Muscle layer of colon (tissue), 2 donors: Measurements from ENCODE around the gene DCHS1.

ENCODE experiments used
- H3K27ac ChIP-seq: one replicate; pipeline ENCODE4 v1.7.0; 2013; ENCODE audit warnings: low read depth, mild to moderate bottlenecking, low read length, moderate library complexity
- H3K27me3 ChIP-seq, 2 donors: one replicate each; pipeline ENCODE4 v1.7.0; 2013; ENCODE audit warnings: low read length in 2 of 2, mild to moderate bottlenecking in 2 of 2; ENCODE audit not compliant: insufficient read depth in 2 of 2, control insufficient read depth in 1 of 2
- H3K36me3 ChIP-seq: one replicate; pipeline ENCODE4 v1.7.0; 2013; ENCODE audit warnings: mild to moderate bottlenecking, low read length; ENCODE audit not compliant: insufficient read depth
- H3K4me1 ChIP-seq: one replicate; pipeline ENCODE4 v1.7.0; 2013; ENCODE audit warnings: mild to moderate bottlenecking, low read length; ENCODE audit not compliant: insufficient read depth
- H3K4me3 ChIP-seq, 2 donors: one replicate each; pipeline ENCODE4 v1.7.0; 2013; ENCODE audit warnings: low read length in 2 of 2, low read depth in 1 of 2, mild to moderate bottlenecking in 1 of 2, moderate library complexity in 1 of 2
- H3K9ac ChIP-seq: one replicate; pipeline ENCODE4 v1.7.0; 2013; ENCODE audit warnings: low read length
- H3K9me3 ChIP-seq: one replicate; pipeline ENCODE4 v1.7.0; 2013; ENCODE audit warnings: mild to moderate bottlenecking, low read length
- donor health status: abdominal sarcoma.
- donor health status: Adenocarcinoma of cecum.

The DCHS1 gene

DNA sequence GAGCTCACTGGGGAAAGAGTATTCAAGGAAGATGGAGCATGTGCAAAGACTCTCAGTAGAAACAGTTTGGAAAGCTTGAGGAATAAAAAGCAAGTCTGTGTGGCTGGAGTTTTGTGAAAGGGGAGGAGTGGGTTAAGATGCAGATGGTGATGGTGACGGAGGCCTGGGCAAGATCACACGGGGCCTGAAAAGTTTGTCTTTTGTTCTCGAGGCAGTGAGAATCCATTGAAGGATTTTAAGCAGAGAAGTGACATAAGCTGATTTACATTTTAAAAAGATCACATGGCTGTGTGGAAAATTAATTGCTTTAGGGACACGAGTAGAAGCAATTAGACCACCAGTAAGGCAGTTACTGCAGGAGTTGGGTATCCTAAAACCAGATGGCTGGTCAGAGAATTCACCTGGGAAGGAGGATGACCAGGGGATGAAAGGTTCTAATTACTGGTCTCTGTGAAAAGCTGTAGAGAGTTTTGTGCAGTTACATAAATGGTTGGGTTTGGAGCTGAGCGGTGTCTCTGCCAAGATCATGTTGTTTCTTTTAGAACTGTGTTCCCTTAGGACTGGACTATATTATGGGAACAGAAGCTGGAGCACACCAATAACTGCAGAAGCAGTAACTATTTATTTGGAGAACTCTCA, 59.3 kb downstream of the DCHS1 start:
- no peaks in the 10 kb centered on the region for H3K27me3 ChIP-seq
- no peak overlapping the region for H3K4me3 ChIP-seq
- peaks cover 56% of the 10 kb centered on the region for H3K36me3 ChIP-seq
- H3K9ac ChIP-seq, result peak overlapping the region; percentile 12
- H3K9me3 ChIP-seq, result no peaks in the 10 kb centered on the region
- peak overlapping the region; percentile 80 for H3K27ac ChIP-seq
- H3K4me1 ChIP-seq, result peaks cover 83% of the 10 kb centered on the region

- Histone ChIP-seq H3K4me3 (no peak overlapping the region), H3K27me3 (no peaks in the 10 kb centered on the region), H3K9ac (no peak overlapping the region), H3K4me1 (peaks cover 65% of the 10 kb centered on the region), H3K9me3 (no peaks in the 10 kb centered on the region), H3K27ac (peak overlapping the region; percentile 56), H3K36me3 (peaks cover 35% of the 10 kb centered on the region)
Measured at GRCh38 chr11:6594142-6594768, 61.4 kb downstream of the DCHS1 start.

- peaks cover 32% of the 10 kb centered on the region for H3K4me1 ChIP-seq
- H3K27ac ChIP-seq, result peak overlapping the region; percentile 74
- H3K9ac ChIP-seq, result peak overlapping the region; percentile 13
Measured at GRCh38 chr11:6588018-6588417, 67.6 kb downstream of the DCHS1 start.

GRCh38 chr11:6587360-6587953, 68.2 kb downstream of the DCHS1 start:
- H3K4me3 ChIP-seq, result no peak overlapping the region
- no peaks in the 10 kb centered on the region for H3K9me3 ChIP-seq
- no peaks in the 10 kb centered on the region for H3K27me3 ChIP-seq
- H3K36me3 ChIP-seq, result peaks cover 5% of the 10 kb centered on the region
- H3K27ac ChIP-seq, result peak overlapping the region; percentile 74
- H3K9ac ChIP-seq, result peak overlapping the region; percentile 13
- peaks cover 26% of the 10 kb centered on the region for H3K4me1 ChIP-seq

More at GRCh38 chr11:6588018-6588417, 67.6 kb downstream of the DCHS1 start:
- no peaks in the 10 kb centered on the region for H3K9me3 ChIP-seq
- peaks cover 11% of the 10 kb centered on the region for H3K36me3 ChIP-seq
- H3K27me3 ChIP-seq, result no peaks in the 10 kb centered on the region
- no peak overlapping the region for H3K4me3 ChIP-seq

DNA sequence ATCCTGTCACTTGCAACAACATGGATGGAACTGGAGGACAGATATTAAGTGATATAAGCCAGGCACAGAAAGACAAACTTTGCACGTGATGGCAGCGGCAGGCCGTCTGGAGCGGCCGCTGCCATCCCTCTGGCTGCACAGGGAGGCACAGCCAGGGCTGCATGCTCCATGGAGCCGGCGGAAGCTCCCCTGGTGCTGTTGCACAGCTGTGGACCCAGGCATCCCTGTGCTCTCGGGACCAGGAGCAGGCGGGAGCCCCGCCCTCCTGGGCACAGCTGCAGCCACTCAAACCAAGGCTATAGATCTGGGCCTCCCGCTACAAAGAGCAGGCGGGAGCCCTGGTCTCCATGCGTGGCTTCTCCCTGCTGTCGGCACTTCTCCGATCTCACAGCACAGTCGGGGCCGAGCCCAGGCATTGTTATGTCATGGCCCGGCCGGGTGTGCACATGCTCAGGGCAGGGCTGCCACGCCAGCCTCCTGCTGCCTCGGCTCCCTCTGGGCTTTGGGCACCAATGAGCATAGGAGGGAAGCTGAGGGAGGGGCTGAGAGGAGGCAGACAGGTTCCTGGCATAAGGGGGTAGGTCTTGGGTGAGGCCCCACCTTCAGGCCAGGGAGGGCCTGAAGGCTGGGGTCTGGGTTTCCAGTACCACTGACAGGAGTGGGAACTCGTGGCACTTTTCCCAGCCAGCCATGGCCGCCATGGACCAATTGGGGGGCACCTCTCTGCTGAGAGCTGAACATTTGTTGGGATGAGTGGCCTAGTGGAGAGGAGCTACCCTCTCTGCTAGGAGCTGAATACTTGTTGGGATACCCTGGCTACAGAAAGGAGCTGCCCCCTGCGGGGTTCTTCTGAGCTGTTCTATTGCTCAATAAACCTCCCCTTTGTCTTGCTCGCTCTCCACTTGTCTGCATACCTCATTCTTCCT, 68.9 kb downstream of the DCHS1 start:
- no peak overlapping the region for H3K9ac ChIP-seq
- peak overlapping the region in 1 of 2 donors; percentile 48 for H3K4me3 ChIP-seq
- H3K27me3 ChIP-seq, result no peaks in the 10 kb centered on the region
- peaks cover 24% of the 10 kb centered on the region for H3K4me1 ChIP-seq
- peak overlapping the region; percentile 74 for H3K27ac ChIP-seq
- peaks cover under 1% of the 10 kb centered on the region for H3K36me3 ChIP-seq
- no peaks in the 10 kb centered on the region for H3K9me3 ChIP-seq

GRCh38 chr11:6584528-6584927, 71.1 kb downstream of the DCHS1 start:
- H3K9me3 ChIP-seq, result no peaks in the 10 kb centered on the region
- no peak overlapping the region for H3K27ac ChIP-seq
- peaks cover 24% of the 10 kb centered on the region for H3K4me1 ChIP-seq
- no peak overlapping the region for H3K9ac ChIP-seq
- H3K27me3 ChIP-seq, result no peaks in the 10 kb centered on the region
- no peak overlapping the region for H3K4me3 ChIP-seq
- no peaks in the 10 kb centered on the region for H3K36me3 ChIP-seq

- Histone ChIP-seq H3K36me3 (no peaks in the 10 kb centered on the region), H3K9ac (no peak overlapping the region), H3K27ac (no peak overlapping the region), H3K4me1 (peaks cover 24% of the 10 kb centered on the region), H3K27me3 (no peaks in the 10 kb centered on the region), H3K9me3 (no peaks in the 10 kb centered on the region), H3K4me3 (no peak overlapping the region)
Measured at GRCh38 chr11:6583584-6583983, 72.0 kb downstream of the DCHS1 start.

DNA sequence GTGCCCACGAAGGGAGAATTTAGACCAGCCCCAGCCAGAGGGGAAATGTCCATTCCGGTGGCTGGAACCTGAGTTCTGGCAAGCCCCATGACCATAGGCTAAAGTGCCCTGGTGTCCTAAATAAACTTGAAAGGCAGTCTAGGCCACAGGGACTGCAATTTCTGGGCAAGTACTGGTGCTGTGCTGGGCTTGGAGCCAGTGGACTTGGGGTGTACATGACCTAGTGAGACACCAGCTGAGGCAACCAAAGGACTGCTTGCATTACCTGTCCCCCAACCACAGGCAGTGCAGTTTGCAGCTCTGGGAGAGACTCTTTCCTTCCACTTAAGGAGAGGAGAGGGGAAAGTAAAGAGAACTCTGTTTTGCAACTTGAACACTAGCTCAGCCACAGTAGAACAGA, 75.9 kb downstream of the DCHS1 start:
- Histone ChIP-seq H3K27ac (no peak overlapping the region), H3K9ac (no peak overlapping the region), H3K36me3 (no peaks in the 10 kb centered on the region), H3K27me3 (no peaks in the 10 kb centered on the region), H3K4me1 (peaks cover 33% of the 10 kb centered on the region), H3K4me3 (no peak overlapping the region), H3K9me3 (no peaks in the 10 kb centered on the region)

DNA sequence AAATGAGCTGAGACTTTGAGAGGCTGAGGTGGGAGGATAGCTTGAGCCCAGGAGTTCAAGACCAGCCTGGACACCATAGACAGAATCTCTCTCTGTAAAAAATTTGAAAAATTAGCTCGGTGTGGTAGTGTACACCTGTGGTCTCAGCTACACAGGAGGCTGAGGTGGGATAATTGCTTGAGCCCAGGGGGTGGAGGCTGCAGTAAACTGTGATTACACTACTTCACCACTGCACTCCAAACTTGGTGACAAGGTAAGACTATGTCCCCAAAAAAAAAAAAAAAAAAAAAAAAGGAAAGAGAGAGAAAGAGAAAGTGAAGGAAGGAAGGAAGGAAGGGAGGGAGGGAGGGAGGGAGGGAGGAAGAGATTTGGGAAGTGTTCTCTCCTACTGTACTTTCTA, 77.5 kb downstream of the DCHS1 start:
- H3K4me3 ChIP-seq, result no peak overlapping the region
- no peaks in the 10 kb centered on the region for H3K36me3 ChIP-seq
- H3K27ac ChIP-seq, result no peak overlapping the region
- no peaks in the 10 kb centered on the region for H3K9me3 ChIP-seq
- H3K4me1 ChIP-seq, result peaks cover 33% of the 10 kb centered on the region
- H3K27me3 ChIP-seq, result no peaks in the 10 kb centered on the region
- H3K9ac ChIP-seq, result no peak overlapping the region

- Histone ChIP-seq H3K36me3 (no peaks in the 10 kb centered on the region), H3K4me1 (peaks cover 38% of the 10 kb centered on the region), H3K27ac (peak overlapping the region; percentile 79), H3K9ac (no peak overlapping the region), H3K4me3 (no peak overlapping the region), H3K9me3 (no peaks in the 10 kb centered on the region), H3K27me3 (no peaks in the 10 kb centered on the region)
Measured at GRCh38 chr11:6576471-6577373, 78.9 kb downstream of the DCHS1 start.
